ENCODE results near the gene CFAP43. TPM values are rescaled to one million over a fixed set of nuclear protein-coding genes. Genes with fewer than 3 reads are reported as not detected.
A peak's percentile ranks its signal among the peaks of the same experiment; 100 is the strongest.

CFAP43 gene
- total RNA-seq, 4 donors from 2014 or later: 0.17 to 0.33 TPM; not detected in 2

- Histone ChIP-seq H3K9me3 (no peaks in the 10 kb centered on the region), H3K36me3 (peaks cover 8 to 26% (median 18%) of the 10 kb centered on the region in 4 donors), H3K4me1 (peaks cover 35 to 50% (median 44%) of the 10 kb centered on the region in 4 donors), H3K27ac (replicated peaks in 1 of 4) (peak within 1 kb of the TSS; percentile 97 to 99 (median 99)), H3K27me3 (no peaks in the 10 kb centered on the region), H3K4me3 (peak within 1 kb of the TSS; percentile 89 to 100 (median 94))
- peak; percentile 95 for DNase-seq (ENCODE audit: extremely low spot score)
- 1% methylated on average over 36 of the region's 69 CpGs for WGBS
- intact Hi-C loops (cut with DNase I): no loop called here
- peak in 1 of 3 experiments; percentile 9 for TF ChIP-seq CTCF (IDR thresholded peaks at IDR 0.05)
- peak; percentile 80 to 94 for TF ChIP-seq POLR2AphosphoS5 (IDR thresholded peaks at IDR 0.05)
- TF ChIP-seq EP300 (IDR thresholded peaks at IDR 0.05): no peak
- peak; percentile 48 for TF ChIP-seq POLR2A (IDR thresholded peaks at IDR 0.05; ENCODE audit: low read depth)
These were observed 22.5 kb upstream of the CFAP43 start, which contains the start of gene GSTO1 for GRCh38 chr10:104254493-104255310. Gene GSTO1, plus strand, starts transcription at chr10:104254892. Its CDS starts 37 bp downstream, at chr10:104254929.

GRCh38 chr10:104253606-104254410 lies 21.6 kb upstream of the CFAP43 start:
- intact Hi-C loops (cut with DNase I): no loop called here
- Histone ChIP-seq H3K4me3 (peak overlapping the region; percentile 89 to 100 (median 94)), H3K27me3 (no peaks in the 10 kb centered on the region), H3K27ac (replicated peaks in 1 of 4) (peak overlapping the region; percentile 97 to 99 (median 99)), H3K4me1 (peaks cover 26 to 41% (median 35%) of the 10 kb centered on the region in 4 donors), H3K36me3 (peaks cover 5 to 17% (median 12%) of the 10 kb centered on the region in 4 donors), H3K9me3 (no peaks in the 10 kb centered on the region)
- no peak for DNase-seq (ENCODE audit: extremely low spot score)
- TF ChIP-seq EP300 (IDR thresholded peaks at IDR 0.05) (no peak), POLR2A (IDR thresholded peaks at IDR 0.05; ENCODE audit: low read depth) (no peak), CTCF (IDR thresholded peaks at IDR 0.05) (no peak), POLR2AphosphoS5 (IDR thresholded peaks at IDR 0.05) (no peak)
- 75% methylated on average over 10 of the region's 10 CpGs for WGBS

GRCh38 chr10:104253106-104253505 lies 20.9 kb upstream of the CFAP43 start:
- peaks cover 0 to 10% (median 5%) of the 10 kb centered on the region in 4 donors for H3K36me3 ChIP-seq
- no peak for DNase-seq (ENCODE audit: extremely low spot score)
- TF ChIP-seq CTCF (IDR thresholded peaks at IDR 0.05): no peak
- TF ChIP-seq POLR2A (IDR thresholded peaks at IDR 0.05; ENCODE audit: low read depth): no peak
- TF ChIP-seq EP300 (IDR thresholded peaks at IDR 0.05): no peak
- no peak for TF ChIP-seq POLR2AphosphoS5 (IDR thresholded peaks at IDR 0.05)
- H3K27me3 ChIP-seq: no peaks in the 10 kb centered on the region
- no peak overlapping the region for H3K27ac ChIP-seq (replicated peaks in 1 of 4)
- 100% methylated on average over 2 of the region's 2 CpGs for WGBS
- no peaks in the 10 kb centered on the region for H3K9me3 ChIP-seq
- H3K4me1 ChIP-seq: peaks cover 20 to 35% (median 31%) of the 10 kb centered on the region in 4 donors
- H3K4me3 ChIP-seq: no peak overlapping the region
- intact Hi-C loops (cut with DNase I): no loop called here

GRCh38 chr10:104252368-104252767 lies 20.2 kb upstream of the CFAP43 start:
- Histone ChIP-seq H3K4me3 (no peak overlapping the region), H3K27me3 (no peaks in the 10 kb centered on the region), H3K9me3 (no peaks in the 10 kb centered on the region), H3K4me1 (peaks cover 13 to 28% (median 26%) of the 10 kb centered on the region in 4 donors), H3K27ac (replicated peaks in 1 of 4) (no peak overlapping the region), H3K36me3 (peaks cover 0 to 3% (median 1%) of the 10 kb centered on the region in 4 donors)
- TF ChIP-seq CTCF (IDR thresholded peaks at IDR 0.05): no peak
- TF ChIP-seq EP300 (IDR thresholded peaks at IDR 0.05): no peak
- no peak for TF ChIP-seq POLR2A (IDR thresholded peaks at IDR 0.05; ENCODE audit: low read depth)
- no peak for TF ChIP-seq POLR2AphosphoS5 (IDR thresholded peaks at IDR 0.05)
- intact Hi-C loops (cut with DNase I): no loop called here
- DNase-seq (ENCODE audit: extremely low spot score): no peak

All from esophagus muscularis mucosa (tissue), 4 donors.